HG03571 (cell line): ENCODE data around the gene CCDC134.
"Not testable (repeated sequence)": the region's sequence is repeated elsewhere in the genome, so short reads cannot be mapped to it uniquely, and the experiment has no call there.

ENCODE experiments used
- ATAC-seq: cut with Tn5 transposase; IDR thresholded peaks from one replicate; pipeline ENCODE4 v1.9.1; 2021; ENCODE audit not compliant: unreplicated experiment

Gene CCDC134

GRCh38 chr22:41822317-41823057 is 22.0 kb downstream of the CCDC134 start:
- ATAC-seq = no peak

GRCh38 chr22:41823797-41824196 is 23.3 kb downstream of the CCDC134 start:
- ATAC-seq = no peak

GRCh38 chr22:41825376-41825775 is 24.9 kb downstream of the CCDC134 start:
- no peak for ATAC-seq

- no peak for ATAC-seq
Measured at GRCh38 chr22:41826021-41826420, 25.5 kb downstream of the CCDC134 start.

- no peak for ATAC-seq
Measured at GRCh38 chr22:41826430-41827383, 26.2 kb downstream of the CCDC134 start.

GRCh38 chr22:41827671-41828070 is 27.2 kb downstream of the CCDC134 start:
- ATAC-seq = no peak

GRCh38 chr22:41828516-41828915 is 28.0 kb downstream of the CCDC134 start:
- ATAC-seq = no peak

- no peak for ATAC-seq
Measured at GRCh38 chr22:41830174-41830573, 29.7 kb downstream of the CCDC134 start.

GRCh38 chr22:41831383-41831782 is 30.9 kb downstream of the CCDC134 start:
- ATAC-seq = no peak

GRCh38 chr22:41831828-41832552 is 31.5 kb downstream of the CCDC134 start:
- ATAC-seq = peak; percentile 5

- ATAC-seq = peak; percentile 72
Measured at GRCh38 chr22:41832553-41833368, 32.3 kb downstream of the CCDC134 start, which contains the start of gene SREBF2. SREBF2 (plus strand) TSS chr22:41833105; CDS start chr22:41833271, 166 bp downstream.

- peak; percentile 34 for ATAC-seq
Measured at GRCh38 chr22:41833369-41834004, 33.0 kb downstream of the CCDC134 start.

GRCh38 chr22:41834005-41834944 is 33.8 kb downstream of the CCDC134 start:
- ATAC-seq = no peak

GRCh38 chr22:41835462-41835861 is 35.0 kb downstream of the CCDC134 start:
- not testable (repeated sequence) for ATAC-seq

GRCh38 chr22:41836551-41836950 is 36.1 kb downstream of the CCDC134 start:
- ATAC-seq = no peak

GRCh38 chr22:41838842-41839618 is 38.6 kb downstream of the CCDC134 start:
- no peak for ATAC-seq

GRCh38 chr22:41840216-41840615 is 39.7 kb downstream of the CCDC134 start:
- ATAC-seq = no peak
